Spinal cord (tissue), 10 donors: ENCODE data around the gene SLC66A2. TPM values are rescaled to one million over a fixed set of nuclear protein-coding genes. Genes with fewer than 3 reads are reported as not detected.

ENCODE experiments used
- DNase-seq, 6 donors: peaks; one replicate each; pipeline versions ENCODE4 v3.0.0 to v3.0.0-alpha.2; 2013 to 2015; ENCODE audit warnings: low spot score in 6 of 6, low read depth in 4 of 6
- H3K27ac ChIP-seq: one replicate; pipeline ENCODE4 v1.5.1; 2013; ENCODE audit warnings: low read depth, low read length, control low read depth
- H3K27me3 ChIP-seq: one replicate; pipeline ENCODE4 v1.6.1; 2013; ENCODE audit warnings: low read length; ENCODE audit not compliant: control insufficient read depth, insufficient read depth
- H3K36me3 ChIP-seq: one replicate; pipeline ENCODE4 v1.6.1; 2013; ENCODE audit warnings: low read length; ENCODE audit not compliant: control insufficient read depth, insufficient read depth
- H3K4me1 ChIP-seq: one replicate; pipeline ENCODE4 v1.6.1; 2013; ENCODE audit warnings: low read length; ENCODE audit not compliant: control insufficient read depth, insufficient read depth
- H3K4me3 ChIP-seq: one replicate; pipeline ENCODE4 v1.5.1; 2013; ENCODE audit warnings: low read depth, low read length, control low read depth
- H3K9me3 ChIP-seq: one replicate; pipeline ENCODE4 v1.6.1; 2013; ENCODE audit warnings: low read length; ENCODE audit not compliant: control insufficient read depth, insufficient read depth
- WGBS: methylation state at CpG from one replicate; pipeline ENCODE4 v1.1.5; 2013; ENCODE audit warnings: missing lambda C conversion rate; ENCODE audit not compliant: insufficient coverage; 5-methylcytosine and 5-hydroxymethylcytosine counted together
- polyA plus RNA-seq, 2 donors: library from polyadenylated mRNA; unstranded; fragments of 120-200 nt; gene quantifications; one replicate each; pipeline ENCODE4 v1.2.1, GENCODE V29; 2013; ENCODE audit not compliant: insufficient read length in 2 of 2
- total RNA-seq, 2 donors: library from RNA; depleted of rRNA in 1 of 2; stranded (reverse); fragments of 120-200 nt in 1 of 2; fragments of >200 nt in 1 of 2; gene quantifications; one replicate each; pipeline versions ENCODE4 v1.2.3 to v1.2.4, GENCODE V29; 2013 to 2014
- donor health status: healthy.

Gene SLC66A2
- total and polyA plus RNA-seq, 4 donors, result 26.0 to 68.4 (median 46.2) TPM

DNA sequence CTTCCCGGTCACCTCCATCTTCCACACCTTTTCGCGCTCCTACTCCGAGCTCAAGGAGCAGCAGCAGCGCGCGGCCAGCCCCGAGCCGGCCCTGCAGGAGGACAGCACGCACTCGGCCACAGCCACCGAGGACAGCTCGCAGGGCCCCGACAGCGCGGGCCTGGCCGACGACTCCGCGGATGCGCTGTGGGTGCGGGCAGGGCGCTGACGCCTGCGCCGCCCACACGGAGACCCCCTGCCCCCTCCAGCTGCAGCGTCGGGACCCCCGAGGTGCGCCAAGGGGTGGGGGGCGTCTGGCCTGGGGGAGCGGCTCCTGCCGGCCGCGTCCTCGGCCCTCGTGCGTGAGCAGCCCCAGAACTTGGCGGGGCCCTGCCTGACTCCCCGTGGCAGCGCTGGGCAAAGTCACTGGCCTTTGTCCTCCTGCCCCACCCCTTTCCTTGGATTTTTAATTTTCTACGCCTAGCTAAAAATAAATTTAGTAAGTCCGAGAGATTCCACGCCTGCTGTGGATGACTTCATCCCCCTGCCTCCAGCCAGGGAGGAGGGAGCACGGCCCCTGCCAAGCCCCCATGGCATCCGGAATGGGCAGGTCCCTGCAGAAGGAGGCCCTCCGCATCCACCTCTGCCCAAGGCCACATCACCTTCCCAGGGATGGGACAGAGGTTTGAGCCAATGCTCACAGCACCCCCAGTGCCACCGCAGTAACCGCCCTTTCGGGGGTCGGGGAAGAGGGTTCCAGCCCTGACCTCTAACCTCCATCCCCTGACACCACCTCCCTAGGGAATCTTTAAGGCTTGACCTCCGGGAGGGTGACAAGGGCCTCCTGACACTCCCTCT is 51.6 kb downstream of the SLC66A2 start:
- Histone ChIP-seq H3K27ac (no peak overlapping the region), H3K4me3 (no peak overlapping the region), H3K9me3 (peaks cover 11% of the 10 kb centered on the region), H3K36me3 (peaks cover 59% of the 10 kb centered on the region), H3K27me3 (no peaks in the 10 kb centered on the region), H3K4me1 (no peaks in the 10 kb centered on the region)
- no peak for DNase-seq
- WGBS, result 83% methylated on average over 50 of the region's 53 CpGs

DNA sequence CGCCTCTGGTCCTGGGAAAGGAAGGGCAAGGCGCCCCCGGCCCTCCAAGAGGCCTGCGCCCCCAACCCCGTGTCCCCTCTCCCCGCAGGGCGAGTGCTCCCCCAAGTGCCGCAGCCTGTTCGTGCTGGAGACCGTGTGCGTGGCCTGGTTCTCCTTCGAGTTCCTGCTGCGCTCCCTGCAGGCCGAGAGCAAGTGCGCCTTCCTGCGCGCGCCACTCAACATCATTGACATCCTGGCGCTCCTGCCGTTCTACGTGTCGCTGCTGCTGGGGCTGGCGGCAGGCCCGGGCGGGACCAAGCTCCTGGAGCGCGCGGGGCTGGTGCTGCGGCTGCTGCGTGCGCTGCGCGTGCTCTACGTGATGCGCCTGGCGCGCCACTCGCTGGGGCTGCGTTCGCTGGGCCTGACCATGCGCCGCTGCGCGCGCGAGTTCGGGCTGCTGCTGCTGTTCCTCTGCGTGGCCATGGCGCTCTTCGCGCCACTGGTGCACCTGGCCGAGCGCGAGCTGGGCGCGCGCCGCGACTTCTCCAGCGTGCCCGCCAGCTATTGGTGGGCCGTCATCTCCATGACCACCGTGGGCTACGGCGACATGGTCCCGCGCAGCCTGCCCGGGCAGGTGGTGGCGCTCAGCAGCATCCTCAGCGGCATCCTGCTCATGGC is 52.4 kb downstream of the SLC66A2 start:
- no peak for DNase-seq
- WGBS, result 62% methylated on average over 70 of the region's 70 CpGs
- Histone ChIP-seq H3K27me3 (no peaks in the 10 kb centered on the region), H3K9me3 (peaks cover 11% of the 10 kb centered on the region), H3K27ac (no peak overlapping the region), H3K36me3 (peaks cover 51% of the 10 kb centered on the region), H3K4me3 (no peak overlapping the region), H3K4me1 (no peaks in the 10 kb centered on the region)

DNA sequence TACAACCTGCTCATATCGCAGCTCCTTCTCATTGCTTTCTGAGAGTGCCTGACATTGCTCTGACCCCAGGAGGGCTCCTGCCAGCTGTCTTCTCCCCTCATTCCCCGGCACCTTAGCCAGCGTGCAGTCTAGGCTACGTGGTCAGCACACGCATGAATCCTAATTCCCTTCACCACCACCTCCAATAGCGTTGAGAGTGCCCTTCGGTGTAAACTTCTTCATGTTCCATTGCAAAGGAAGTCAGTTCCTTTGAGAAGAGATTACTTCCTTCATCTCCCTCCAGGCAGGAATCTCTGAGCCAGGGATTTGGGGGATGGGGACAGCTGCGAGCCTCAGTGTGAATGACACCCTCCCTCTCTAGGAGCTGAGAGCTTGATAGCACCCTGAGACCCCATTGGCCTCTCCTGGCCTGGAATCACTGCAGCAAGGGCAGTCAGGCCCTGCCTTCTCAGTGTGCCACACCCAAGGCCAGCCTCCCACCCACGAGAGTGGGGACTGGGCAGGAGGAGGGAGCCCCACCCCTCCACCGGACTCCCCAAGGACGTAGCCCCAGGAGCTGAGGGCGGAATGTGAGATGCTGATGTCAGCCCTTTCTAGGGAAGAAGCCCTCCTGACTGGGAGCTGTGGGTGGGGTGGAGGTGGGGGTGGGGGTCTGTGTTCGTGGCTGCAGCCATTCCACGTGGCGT is 53.4 kb downstream of the SLC66A2 start:
- H3K27ac ChIP-seq, result no peak overlapping the region
- H3K9me3 ChIP-seq, result peaks cover 11% of the 10 kb centered on the region
- WGBS, result 86% methylated on average over 7 of the region's 15 CpGs
- no peak for DNase-seq
- H3K36me3 ChIP-seq, result peaks cover 41% of the 10 kb centered on the region
- no peak overlapping the region for H3K4me3 ChIP-seq
- no peaks in the 10 kb centered on the region for H3K27me3 ChIP-seq
- H3K4me1 ChIP-seq, result no peaks in the 10 kb centered on the region

DNA sequence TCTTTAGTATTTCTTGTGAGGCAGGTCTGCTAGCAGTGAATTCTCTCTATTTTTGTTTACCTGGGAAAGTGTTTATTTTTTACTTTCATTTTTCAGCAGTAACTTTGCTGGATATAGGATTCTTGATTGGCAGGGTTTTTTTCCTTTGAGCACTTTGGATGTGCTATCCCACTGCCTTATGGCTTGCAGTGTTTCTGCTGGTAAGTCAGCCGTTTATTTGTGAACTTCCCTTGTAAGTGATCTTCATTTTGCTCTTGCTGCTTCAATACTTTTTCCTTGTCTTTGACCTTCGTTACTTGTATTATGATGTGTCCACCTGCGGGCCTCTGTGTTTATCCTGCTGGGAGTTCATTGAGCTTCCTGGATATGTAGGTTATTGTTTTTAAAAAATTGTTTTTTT is 54.7 kb downstream of the SLC66A2 start:
- Histone ChIP-seq H3K27me3 (no peaks in the 10 kb centered on the region), H3K4me1 (no peaks in the 10 kb centered on the region), H3K36me3 (peaks cover 28% of the 10 kb centered on the region), H3K9me3 (peaks cover 11% of the 10 kb centered on the region), H3K4me3 (no peak overlapping the region), H3K27ac (no peak overlapping the region)
- no peak for DNase-seq
- 100% methylated on average over 1 of the region's 3 CpGs for WGBS

DNA sequence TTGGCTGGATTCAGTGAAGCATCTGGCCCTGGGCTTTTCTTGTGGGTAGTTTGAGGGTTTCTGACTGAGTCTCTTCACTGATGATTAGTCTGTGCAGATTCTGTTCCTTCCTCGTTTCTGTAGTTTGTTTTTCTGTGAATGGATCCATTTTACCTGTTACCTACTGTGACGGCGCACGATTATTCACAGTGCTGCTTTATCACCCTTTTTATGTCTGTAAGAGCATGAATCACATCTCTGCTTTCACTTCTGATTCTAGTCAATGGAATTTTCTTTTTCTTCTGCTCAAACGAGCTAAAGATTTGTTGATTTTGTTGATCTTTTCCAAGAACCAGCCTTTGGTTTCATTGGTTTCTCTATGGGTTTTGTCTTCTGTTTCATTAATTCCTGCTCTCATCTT is 60.8 kb downstream of the SLC66A2 start:
- Histone ChIP-seq H3K27me3 (no peaks in the 10 kb centered on the region), H3K4me1 (no peaks in the 10 kb centered on the region), H3K36me3 (peaks cover 5% of the 10 kb centered on the region), H3K4me3 (no peak overlapping the region), H3K9me3 (peaks cover 7% of the 10 kb centered on the region), H3K27ac (no peak overlapping the region)
- WGBS, result 93% methylated on average over 3 of the region's 5 CpGs
- DNase-seq, result no peak

DNA sequence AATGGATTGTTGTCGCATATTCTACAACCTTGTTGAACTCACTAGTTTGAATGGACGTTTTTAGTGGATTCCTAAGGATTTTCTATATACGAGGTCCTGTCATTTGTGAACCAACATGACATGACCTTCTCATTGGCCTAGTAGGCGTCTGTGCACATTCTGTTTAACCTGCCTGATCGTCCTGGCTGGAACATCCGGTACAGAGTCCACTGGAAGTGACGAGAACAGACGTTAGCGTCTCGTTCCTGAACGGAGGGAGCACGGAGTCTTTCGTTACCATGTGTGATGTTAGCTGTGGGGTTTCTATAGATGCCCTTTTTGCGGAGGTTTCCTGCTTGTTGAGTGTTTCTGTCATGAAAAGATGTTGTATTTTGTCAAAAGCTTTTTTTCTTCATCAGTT is 61.9 kb downstream of the SLC66A2 start:
- H3K36me3 ChIP-seq, result peaks cover 5% of the 10 kb centered on the region
- no peaks in the 10 kb centered on the region for H3K9me3 ChIP-seq
- H3K27ac ChIP-seq, result no peak overlapping the region
- 90% methylated on average over 14 of the region's 14 CpGs for WGBS
- no peaks in the 10 kb centered on the region for H3K27me3 ChIP-seq
- no peaks in the 10 kb centered on the region for H3K4me1 ChIP-seq
- no peak overlapping the region for H3K4me3 ChIP-seq
- no peak for DNase-seq

DNA sequence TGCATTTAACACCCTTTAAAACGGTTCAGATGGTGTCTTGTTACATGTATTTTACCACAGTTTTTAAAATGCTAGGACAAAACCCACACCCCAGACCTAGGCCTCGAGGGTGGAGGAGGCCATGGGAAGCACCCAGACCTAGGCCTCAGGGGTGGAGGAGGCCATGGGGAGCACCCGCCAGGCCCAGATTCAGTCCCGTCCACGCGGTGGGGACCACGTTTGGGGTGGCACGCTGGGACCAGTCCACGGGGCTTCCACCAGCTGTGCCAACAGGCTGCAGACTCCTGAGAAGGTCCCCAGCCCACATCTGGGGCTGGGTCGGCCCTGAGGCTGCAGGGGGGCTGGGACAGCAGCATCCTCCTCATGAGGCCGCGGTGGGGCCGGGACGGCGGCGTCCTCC is 63.4 kb downstream of the SLC66A2 start:
- Histone ChIP-seq H3K9me3 (no peaks in the 10 kb centered on the region), H3K4me1 (no peaks in the 10 kb centered on the region), H3K27ac (no peak overlapping the region), H3K36me3 (peaks cover 7% of the 10 kb centered on the region), H3K27me3 (no peaks in the 10 kb centered on the region), H3K4me3 (no peak overlapping the region)
- no peak for DNase-seq
- WGBS, result 87% methylated on average over 9 of the region's 16 CpGs

DNA sequence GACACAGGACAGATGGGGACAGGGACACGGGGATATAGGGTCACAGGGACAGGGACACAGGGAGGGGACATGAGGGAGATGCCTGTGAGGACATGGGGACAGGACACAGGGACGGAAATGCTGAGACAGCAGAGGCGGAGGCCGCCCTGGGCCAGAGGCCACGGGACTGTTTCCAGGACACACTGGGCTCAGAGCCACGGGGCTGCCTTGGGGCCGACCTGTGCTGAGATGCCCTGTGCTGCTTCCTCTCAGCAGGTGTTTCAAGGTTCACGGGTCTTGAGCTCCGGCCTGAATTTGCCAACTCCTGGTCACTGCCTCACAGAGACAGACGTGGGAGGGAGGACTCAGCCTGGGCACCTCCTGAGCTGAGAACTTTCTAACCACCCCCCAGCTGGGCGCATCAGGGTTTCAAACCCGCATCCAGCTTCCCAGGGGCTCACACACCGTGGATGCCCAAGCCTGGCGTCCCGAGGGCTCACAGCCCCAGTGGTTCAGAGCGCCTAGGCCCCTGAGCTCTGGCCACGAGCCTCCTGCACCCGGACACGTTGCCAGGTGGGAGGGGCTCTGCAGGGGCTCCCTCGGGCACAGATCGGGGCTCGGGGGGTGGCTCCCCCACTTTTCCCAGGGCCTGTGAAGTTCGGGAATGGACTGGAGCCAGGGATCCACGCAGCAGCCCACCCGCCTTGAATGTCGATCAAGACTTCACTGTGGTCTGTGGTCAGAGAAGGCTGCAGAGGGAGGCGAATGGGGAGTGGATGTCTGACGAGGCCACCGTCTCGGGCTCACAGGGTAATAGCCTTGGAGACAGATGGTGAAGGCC is 64.1 kb downstream of the SLC66A2 start:
- Histone ChIP-seq H3K27ac (no peak overlapping the region), H3K27me3 (no peaks in the 10 kb centered on the region), H3K4me3 (no peak overlapping the region), H3K4me1 (no peaks in the 10 kb centered on the region), H3K36me3 (peaks cover 7% of the 10 kb centered on the region), H3K9me3 (no peaks in the 10 kb centered on the region)
- DNase-seq, result no peak
- 95% methylated on average over 29 of the region's 30 CpGs for WGBS

DNA sequence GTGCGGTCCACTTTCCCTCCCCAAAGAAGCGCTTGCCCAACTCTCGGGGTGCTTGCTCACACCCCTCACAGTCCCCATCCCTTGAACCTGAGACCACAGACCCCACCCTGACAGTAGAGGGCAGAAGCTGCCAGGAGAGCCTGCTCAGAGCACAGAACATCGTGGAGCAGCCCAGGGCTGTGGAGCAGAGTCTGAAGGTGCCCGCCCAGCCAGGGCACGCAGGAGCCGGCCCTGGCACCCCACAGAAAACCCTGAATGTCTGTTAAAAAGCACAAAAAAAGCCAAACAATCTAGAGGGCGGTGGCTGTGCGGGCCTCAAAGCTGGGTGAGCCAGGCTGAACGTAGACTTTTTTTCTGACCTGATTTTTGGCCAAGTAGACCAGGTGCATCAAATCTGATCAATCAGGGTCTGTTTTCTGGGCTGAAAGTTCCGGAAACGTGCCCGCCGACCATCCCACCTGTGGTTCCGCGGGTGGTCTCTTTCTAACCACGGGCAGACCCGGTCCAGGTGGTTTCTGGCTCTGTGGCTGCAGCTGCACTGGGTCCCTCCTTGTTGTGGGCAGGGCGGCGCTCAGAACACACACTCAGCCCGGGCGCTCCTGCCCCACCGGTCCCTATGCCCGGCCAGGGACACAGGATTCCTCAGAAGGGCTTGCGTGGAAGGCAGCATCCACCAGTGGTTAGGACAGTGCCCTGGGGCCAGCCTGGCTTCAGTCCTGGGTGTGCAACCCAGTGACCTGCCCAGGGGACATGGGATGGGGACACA is 66.3 kb downstream of the SLC66A2 start:
- H3K4me1 ChIP-seq, result no peaks in the 10 kb centered on the region
- H3K36me3 ChIP-seq, result peaks cover 7% of the 10 kb centered on the region
- no peak for DNase-seq
- H3K27me3 ChIP-seq, result no peaks in the 10 kb centered on the region
- H3K9me3 ChIP-seq, result no peaks in the 10 kb centered on the region
- WGBS, result 89% methylated on average over 25 of the region's 25 CpGs
- no peak overlapping the region for H3K4me3 ChIP-seq
- H3K27ac ChIP-seq, result no peak overlapping the region
